T-helper 1 cell treated with Interleukin-12 subunit alpha and Interleukin-12 subunit beta and Interleukin-4 antibody, amounts not matched to agents 30 μg/mL and 1 μg/mL, for 36 hours (primary cell): ENCODE measurements around the gene SYNGR4.

Experiments
- H3K27ac Mint-ChIP-seq: one replicate; pipeline ENCODE4 v1.8.0; 2021; ENCODE audit warnings: mild to moderate bottlenecking, mixed read lengths
- H3K27me3 Mint-ChIP-seq: one replicate; pipeline ENCODE4 v1.8.0; 2021; ENCODE audit warnings: low read depth, mixed read lengths
- H3K36me3 Mint-ChIP-seq: one replicate; pipeline ENCODE4 v1.8.0; 2021; ENCODE audit warnings: low read depth, mixed read lengths
- H3K4me1 Mint-ChIP-seq: one replicate; pipeline ENCODE4 v1.8.0; 2021; ENCODE audit warnings: low read depth, mixed read lengths
- H3K4me3 Mint-ChIP-seq: one replicate; pipeline ENCODE4 v1.8.0; 2021; ENCODE audit warnings: mild to moderate bottlenecking, moderate library complexity, mixed read lengths
- H3K9me3 Mint-ChIP-seq: one replicate; pipeline ENCODE4 v1.8.0; 2021; ENCODE audit warnings: mixed read lengths

SYNGR4 gene

DNA sequence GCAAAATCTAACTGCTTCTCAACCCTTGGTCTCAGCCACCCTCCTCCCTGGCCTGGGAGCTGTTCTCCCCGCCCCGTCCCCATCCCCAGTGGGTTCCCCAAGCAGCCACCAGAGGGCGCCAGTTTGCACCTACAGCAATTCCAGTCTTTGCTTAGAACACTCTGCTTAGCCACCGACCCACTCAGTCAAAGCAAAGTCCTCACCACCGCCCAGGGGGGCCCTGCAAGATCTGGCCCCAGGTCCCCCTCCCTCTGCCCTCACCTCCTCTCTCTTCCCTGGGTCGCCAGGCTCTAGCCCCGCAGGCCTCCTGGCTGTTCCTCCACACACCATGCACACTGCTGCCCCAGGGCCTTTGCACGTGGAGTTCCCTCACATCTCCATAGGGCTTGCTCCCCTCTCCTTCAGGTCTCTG, 12.8 kb upstream of the SYNGR4 start:
- Mint-ChIP-seq H3K4me3 (no peak overlapping the region), H3K9me3 (no peaks in the 10 kb centered on the region), H3K27ac (no peak overlapping the region), H3K36me3 (no peaks in the 10 kb centered on the region), H3K4me1 (no peaks in the 10 kb centered on the region), H3K27me3 (no peaks in the 10 kb centered on the region)

DNA sequence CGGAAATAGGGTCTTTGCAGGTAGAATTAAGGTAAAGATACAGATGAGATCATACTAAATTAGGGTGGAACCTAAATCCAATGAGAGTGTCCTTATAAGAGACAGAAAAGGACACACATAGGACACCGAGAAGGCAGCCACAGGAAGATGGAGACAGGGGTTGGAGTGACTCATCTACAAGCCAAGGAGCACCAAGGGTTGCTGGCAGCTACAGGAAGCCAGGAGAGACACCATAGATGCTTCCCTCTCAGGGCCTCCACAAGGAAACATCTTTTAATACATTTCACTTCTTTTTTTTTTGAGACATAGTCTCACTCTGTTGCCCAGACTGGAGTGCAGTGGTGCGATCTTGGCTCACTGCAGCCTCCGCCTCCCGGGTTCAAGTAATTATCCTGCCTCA, 10.5 kb upstream of the SYNGR4 start:
- no peaks in the 10 kb centered on the region for H3K36me3 Mint-ChIP-seq
- H3K4me3 Mint-ChIP-seq = no peak overlapping the region
- no peaks in the 10 kb centered on the region for H3K9me3 Mint-ChIP-seq
- no peak overlapping the region for H3K27ac Mint-ChIP-seq
- no peaks in the 10 kb centered on the region for H3K27me3 Mint-ChIP-seq
- H3K4me1 Mint-ChIP-seq = no peaks in the 10 kb centered on the region

DNA sequence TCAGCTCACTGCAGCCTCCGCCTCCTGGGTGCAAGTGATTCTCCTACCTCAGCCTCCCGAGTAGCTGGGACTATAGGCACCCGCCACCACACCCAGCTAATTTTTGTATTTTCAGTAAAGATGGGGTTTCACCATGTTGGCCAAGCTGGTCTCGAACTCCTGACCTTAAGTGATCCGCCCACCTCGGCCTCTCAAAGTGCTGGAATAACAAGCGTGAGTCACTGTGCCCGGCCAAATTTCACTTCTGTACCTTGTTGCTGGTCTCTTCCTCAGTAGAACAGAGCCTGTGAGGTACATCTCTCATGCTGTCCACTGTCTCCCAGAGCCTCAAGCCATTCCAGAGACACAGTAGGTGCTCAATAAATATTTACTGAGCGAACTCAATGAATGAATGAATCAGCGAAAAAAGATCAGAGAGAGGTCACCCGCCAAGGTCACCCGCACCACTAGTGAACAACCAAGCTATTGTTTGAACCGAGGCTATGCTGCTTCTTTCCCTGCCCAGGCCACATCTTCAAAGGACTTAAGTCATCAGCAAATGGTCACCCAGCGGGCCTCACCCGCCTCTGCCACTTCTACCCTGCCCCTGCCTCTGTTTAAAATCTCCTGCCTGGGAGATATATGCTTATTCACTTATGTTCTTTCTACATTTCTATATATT, 9.7 kb upstream of the SYNGR4 start:
- H3K9me3 Mint-ChIP-seq = no peaks in the 10 kb centered on the region
- H3K4me1 Mint-ChIP-seq = no peaks in the 10 kb centered on the region
- no peak overlapping the region for H3K27ac Mint-ChIP-seq

DNA sequence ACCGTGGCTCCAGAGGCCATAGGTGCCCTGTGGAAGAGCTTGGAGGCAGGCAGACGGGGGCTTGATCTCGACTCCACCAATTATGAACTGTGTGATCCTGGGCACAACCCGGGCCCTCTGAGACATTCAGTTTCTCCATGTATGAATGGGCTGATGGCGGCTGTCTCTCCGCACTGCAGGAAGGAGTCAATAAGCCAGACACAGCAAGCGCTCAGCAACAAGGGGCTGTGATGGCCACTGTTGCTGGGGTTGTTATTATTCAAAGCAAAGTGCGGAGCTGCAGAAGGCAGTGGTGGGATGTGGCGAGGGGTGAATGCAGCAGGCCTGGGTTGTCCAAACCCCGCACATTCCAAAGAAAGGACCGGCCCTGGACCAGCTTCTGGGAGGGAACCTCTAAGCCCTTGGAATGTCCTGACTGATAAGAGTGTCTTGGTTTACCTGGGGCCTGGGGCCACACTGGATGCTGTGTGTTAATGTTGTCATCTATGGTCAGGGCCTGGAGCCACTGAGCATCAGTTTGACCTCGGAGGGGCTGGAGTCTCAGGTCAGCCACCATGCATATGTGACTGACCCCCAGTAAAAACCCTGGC, 8.7 kb upstream of the SYNGR4 start:
- Mint-ChIP-seq H3K27me3 (no peaks in the 10 kb centered on the region), H3K36me3 (peaks cover 2% of the 10 kb centered on the region), H3K4me1 (no peaks in the 10 kb centered on the region), H3K27ac (no peak overlapping the region), H3K4me3 (no peak overlapping the region), H3K9me3 (no peaks in the 10 kb centered on the region)

More for the DNA sequence above, 9.7 kb upstream of the SYNGR4 start:
- H3K4me3 Mint-ChIP-seq = no peak overlapping the region
- no peaks in the 10 kb centered on the region for H3K36me3 Mint-ChIP-seq
- no peaks in the 10 kb centered on the region for H3K27me3 Mint-ChIP-seq

- H3K36me3 Mint-ChIP-seq = peaks cover 2% of the 10 kb centered on the region
- H3K27ac Mint-ChIP-seq = no peak overlapping the region
- H3K4me3 Mint-ChIP-seq = no peak overlapping the region
- peaks cover 4% of the 10 kb centered on the region for H3K27me3 Mint-ChIP-seq
- no peaks in the 10 kb centered on the region for H3K9me3 Mint-ChIP-seq
- H3K4me1 Mint-ChIP-seq = peaks cover 13% of the 10 kb centered on the region
Measured at GRCh38 chr19:48359123-48359522, 5.0 kb upstream of the SYNGR4 start.

DNA sequence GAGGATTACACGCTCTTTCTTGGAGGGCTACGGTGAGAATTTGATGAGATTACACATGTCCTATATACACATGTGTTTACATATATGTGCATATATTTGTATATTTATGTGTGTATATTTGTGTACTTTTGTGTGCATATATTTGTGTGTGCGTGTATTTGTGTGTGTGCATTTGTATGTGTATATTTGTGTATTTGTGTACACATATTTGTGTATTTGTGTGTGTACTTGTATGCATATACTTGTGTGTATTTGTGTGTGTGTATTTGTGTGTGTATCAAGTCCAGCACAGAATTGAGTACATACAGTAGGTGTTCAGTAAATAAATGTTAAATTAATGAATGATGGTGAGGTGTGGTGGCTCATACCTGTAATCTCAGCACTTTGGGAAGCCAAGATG, 2.3 kb upstream of the SYNGR4 start:
- Mint-ChIP-seq H3K4me3 (no peak overlapping the region), H3K27me3 (peaks cover 4% of the 10 kb centered on the region), H3K27ac (no peak overlapping the region), H3K9me3 (no peaks in the 10 kb centered on the region), H3K36me3 (peaks cover 2% of the 10 kb centered on the region), H3K4me1 (peaks cover 20% of the 10 kb centered on the region)

GRCh38 chr19:48362716-48363499, 1.3 kb upstream of the SYNGR4 start:
- peaks cover 20% of the 10 kb centered on the region for H3K4me1 Mint-ChIP-seq
- H3K9me3 Mint-ChIP-seq = no peaks in the 10 kb centered on the region
- peak overlapping the region; percentile 92 for H3K27ac Mint-ChIP-seq
- peaks cover 2% of the 10 kb centered on the region for H3K36me3 Mint-ChIP-seq
- peak overlapping the region; percentile 79 for H3K4me3 Mint-ChIP-seq
- H3K27me3 Mint-ChIP-seq = peaks cover 4% of the 10 kb centered on the region

DNA sequence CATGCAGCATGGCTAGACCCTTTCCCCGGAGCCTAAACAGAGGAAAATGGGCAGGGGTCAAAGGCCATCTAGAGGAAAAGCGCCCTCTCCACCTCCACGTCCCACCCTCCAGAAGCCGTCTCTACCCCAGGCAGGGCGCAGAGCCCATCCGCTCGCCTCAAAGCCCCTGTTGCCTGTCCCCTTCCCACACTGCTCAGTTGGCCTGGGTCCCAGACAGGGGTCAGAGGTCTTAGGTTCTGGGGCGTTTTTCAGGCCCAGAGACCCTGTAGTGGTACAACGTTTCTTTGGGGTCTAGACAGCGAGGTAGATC, 712 bp upstream of the SYNGR4 start:
- Mint-ChIP-seq H3K27me3 (peaks cover 4% of the 10 kb centered on the region), H3K27ac (peak overlapping the region; percentile 92), H3K4me1 (peaks cover 20% of the 10 kb centered on the region), H3K36me3 (peaks cover 2% of the 10 kb centered on the region), H3K4me3 (peak overlapping the region; percentile 79), H3K9me3 (no peaks in the 10 kb centered on the region)

- H3K9me3 Mint-ChIP-seq = no peaks in the 10 kb centered on the region
- peak overlapping the region; percentile 92 for H3K27ac Mint-ChIP-seq
- H3K4me3 Mint-ChIP-seq = peak overlapping the region; percentile 79
- no peaks in the 10 kb centered on the region for H3K36me3 Mint-ChIP-seq
- peaks cover 20% of the 10 kb centered on the region for H3K4me1 Mint-ChIP-seq
- H3K27me3 Mint-ChIP-seq = peaks cover 4% of the 10 kb centered on the region
Measured at GRCh38 chr19:48364598-48365348, 606 bp downstream of the SYNGR4 start.

- H3K4me1 Mint-ChIP-seq = peaks cover 20% of the 10 kb centered on the region
- peaks cover 4% of the 10 kb centered on the region for H3K27me3 Mint-ChIP-seq
- H3K27ac Mint-ChIP-seq = no peak overlapping the region
- H3K36me3 Mint-ChIP-seq = no peaks in the 10 kb centered on the region
- H3K4me3 Mint-ChIP-seq = no peak overlapping the region
- H3K9me3 Mint-ChIP-seq = no peaks in the 10 kb centered on the region
Measured at GRCh38 chr19:48365602-48366001, 1.4 kb downstream of the SYNGR4 start.

DNA sequence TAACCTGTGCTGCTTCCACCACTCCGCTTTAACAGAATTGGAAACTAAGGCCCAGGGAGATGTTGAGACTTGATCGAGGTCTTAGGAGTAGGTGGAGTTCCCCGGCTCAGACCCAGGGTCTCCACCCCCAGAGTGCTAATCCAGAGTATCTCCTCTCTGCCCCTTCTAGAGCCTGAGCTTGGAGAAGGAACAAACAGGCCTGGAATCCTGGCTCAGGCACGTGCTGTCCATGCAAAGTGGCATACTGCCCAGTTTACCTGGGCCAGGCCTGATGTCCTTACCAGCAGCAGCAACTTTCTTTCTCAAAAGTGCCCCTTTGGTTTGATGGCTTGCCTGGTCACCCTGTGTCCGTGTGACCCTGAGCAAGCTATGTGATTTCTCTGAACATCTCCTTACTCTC, 3.7 kb downstream of the SYNGR4 start:
- peaks cover 4% of the 10 kb centered on the region for H3K27me3 Mint-ChIP-seq
- peaks cover 17% of the 10 kb centered on the region for H3K4me1 Mint-ChIP-seq
- no peaks in the 10 kb centered on the region for H3K36me3 Mint-ChIP-seq
- H3K27ac Mint-ChIP-seq = no peak overlapping the region
- H3K9me3 Mint-ChIP-seq = no peaks in the 10 kb centered on the region
- H3K4me3 Mint-ChIP-seq = no peak overlapping the region

- H3K9me3 Mint-ChIP-seq = no peaks in the 10 kb centered on the region
Measured at GRCh38 chr19:48368936-48369335, 4.8 kb downstream of the SYNGR4 start.

GRCh38 chr19:48370955-48371354, 6.8 kb downstream of the SYNGR4 start:
- Mint-ChIP-seq H3K9me3 (no peaks in the 10 kb centered on the region), H3K4me3 (no peak overlapping the region), H3K27me3 (no peaks in the 10 kb centered on the region), H3K4me1 (no peaks in the 10 kb centered on the region), H3K27ac (no peak overlapping the region), H3K36me3 (no peaks in the 10 kb centered on the region)

More at GRCh38 chr19:48368936-48369335, 4.8 kb downstream of the SYNGR4 start:
- H3K27me3 Mint-ChIP-seq = peaks cover 2% of the 10 kb centered on the region
- no peak overlapping the region for H3K27ac Mint-ChIP-seq
- H3K4me3 Mint-ChIP-seq = no peak overlapping the region
- peaks cover 9% of the 10 kb centered on the region for H3K4me1 Mint-ChIP-seq
- no peaks in the 10 kb centered on the region for H3K36me3 Mint-ChIP-seq

- no peaks in the 10 kb centered on the region for H3K27me3 Mint-ChIP-seq
- H3K4me3 Mint-ChIP-seq = no peak overlapping the region
- H3K36me3 Mint-ChIP-seq = no peaks in the 10 kb centered on the region
- H3K27ac Mint-ChIP-seq = no peak overlapping the region
- no peaks in the 10 kb centered on the region for H3K4me1 Mint-ChIP-seq
- H3K9me3 Mint-ChIP-seq = no peaks in the 10 kb centered on the region
Measured at GRCh38 chr19:48371367-48371766, 7.2 kb downstream of the SYNGR4 start.
